Measurements from ENCODE around the gene KCNK4. TPM values are rescaled to one million over a fixed set of nuclear protein-coding genes. Genes with fewer than 3 reads are reported as not detected.

Gene KCNK4
- total and polyA plus RNA-seq, 2 of the 13 experiments (the other 11 are each of a cell fraction or from before 2014, with no cell fraction given): not detected

- TF ChIP-seq ZNF407 (CRISPR knock-in tag; IDR thresholded peaks at IDR 0.05; ENCODE audit: not compliant biosample characterization) (no peak), PHF5A (CRISPR knock-in tag; IDR thresholded peaks at IDR 0.05; ENCODE audit: low read depth, unreplicated experiment) (no peak), AFF4 (CRISPR knock-in tag; IDR thresholded peaks at IDR 0.05) (no peak), CHD2 (IDR thresholded peaks at IDR 0.05; ENCODE audit: low read depth, low read length) (no peak), DNMT3B (CRISPR knock-in tag; conservative IDR thresholded peaks at IDR 0.05) (0 out of 2 replicates have a peak, but pooled peaks have one; percentile 16), ZNF580 (CRISPR knock-in tag; IDR thresholded peaks at IDR 0.05; ENCODE audit: borderline replicate concordance, low read depth) (peak; percentile 92; the same call in 1 of the 2 replicates), ZBTB14 (CRISPR knock-in tag; IDR thresholded peaks at IDR 0.05) (peak; percentile 71; the same call in 1 of the 2 replicates), ZBTB3 (CRISPR knock-in tag; IDR thresholded peaks at IDR 0.05; ENCODE audit: borderline replicate concordance, low read depth) (no peak), CCAR2 (optimal IDR thresholded peaks at IDR 0.05; ENCODE audit: low read depth, low read length) (no peak), HMGA1 (CRISPR knock-in tag; conservative IDR thresholded peaks at IDR 0.05) (no peak), ZNF510 (CRISPR knock-in tag; IDR thresholded peaks at IDR 0.05; ENCODE audit: low read depth) (no peak), EED (CRISPR knock-in tag; IDR thresholded peaks at IDR 0.05) (no peak)
These were observed 21.4 kb upstream of the KCNK4 start (continued) for GRCh38 chr11:64269540-64270220.

Measured in HepG2 (cell line).